ACC112 (cell line): ENCODE results near the gene ZNF48.

ENCODE experiments used
- H2AFZ ChIP-seq: fragments of 200-600 bp; sonication (generic); one replicate; pipeline ENCODE4 v1.6.0; 2017; ENCODE audit warnings: antibody characterized with exemption, low read length; ENCODE audit not compliant: unreplicated experiment
- H3K27ac ChIP-seq: fragments of 200-600 bp; sonication (generic); 2 replicates; pipeline ENCODE4 v1.5.1; 2014; ENCODE audit warnings: low read depth, mild to moderate bottlenecking, antibody characterized with exemption, low read length, moderate library complexity
- H3K27me3 ChIP-seq: fragments of 200-600 bp; sonication (generic); 2 replicates; pipeline ENCODE4 v1.6.1; 2014; ENCODE audit warnings: mild to moderate bottlenecking, antibody characterized with exemption, low read length, moderate library complexity, mixed read lengths; ENCODE audit not compliant: insufficient read depth
- H3K36me3 ChIP-seq: fragments of 200-600 bp; sonication (generic); 2 replicates; pipeline ENCODE4 v1.6.1; 2016; ENCODE audit warnings: mild to moderate bottlenecking, antibody characterized with exemption, low read length, moderate library complexity, mixed read lengths; ENCODE audit not compliant: insufficient read depth
- H3K4me1 ChIP-seq: fragments of 200-600 bp; sonication (generic); one replicate; pipeline ENCODE4 v1.6.1; 2016; ENCODE audit warnings: low read length, mixed read lengths; ENCODE audit not compliant: insufficient read depth, unreplicated experiment, control insufficient read depth
- H3K4me3 ChIP-seq: fragments of 200-600 bp; sonication (generic); 2 replicates; pipeline ENCODE4 v1.5.1; 2014; ENCODE audit warnings: mild to moderate bottlenecking, low read depth, low read length
- H3K79me2 ChIP-seq: fragments of 200-600 bp; sonication (generic); one replicate; pipeline ENCODE4 v1.6.0; 2016; ENCODE audit warnings: low read length; ENCODE audit not compliant: control insufficient read depth, unreplicated experiment, insufficient read depth

ZNF48 gene

GRCh38 chr16:30378236-30379157, 16.7 kb upstream of the ZNF48 start:
- Histone ChIP-seq H3K79me2 (peaks cover 5% of the 10 kb centered on the region), H3K27me3 (no peaks in the 10 kb centered on the region), H3K27ac (peak overlapping the region; percentile 97), H3K36me3 (no peaks in the 10 kb centered on the region), H3K4me3 (peak overlapping the region; percentile 86), H2AFZ (peak overlapping the region; percentile 84), H3K4me1 (peaks cover 6% of the 10 kb centered on the region)

DNA sequence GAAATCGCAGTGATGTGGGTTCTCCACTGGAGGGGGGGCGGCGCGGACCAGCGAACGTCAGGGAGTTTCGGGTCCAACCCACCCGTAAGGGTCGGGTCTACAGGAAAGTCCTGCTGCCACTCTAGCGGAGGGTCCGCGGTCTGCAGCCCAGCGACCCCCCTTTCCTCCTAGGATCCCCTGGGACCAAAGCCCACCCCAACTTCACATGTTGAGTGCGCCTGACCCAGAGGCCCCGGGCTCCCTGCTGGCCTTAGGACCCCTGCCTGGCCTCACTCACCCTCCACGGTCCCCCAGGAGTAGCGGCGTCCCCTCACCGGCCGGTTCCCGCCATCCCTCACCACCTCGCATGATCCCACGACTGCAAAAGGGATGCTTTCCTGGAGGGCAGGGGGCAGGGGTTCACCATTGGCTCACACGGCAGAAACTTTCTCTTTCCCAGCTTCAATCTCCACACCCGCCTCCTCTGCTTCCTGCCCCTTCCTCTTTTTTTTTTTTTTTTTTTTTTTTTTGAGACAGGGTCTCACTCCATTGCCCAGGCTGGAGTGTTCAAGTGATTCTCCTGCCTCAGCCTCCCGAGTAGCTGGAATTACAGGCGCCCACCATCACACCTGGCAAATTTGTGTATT, 15.9 kb upstream of the ZNF48 start:
- peaks cover 5% of the 10 kb centered on the region for H3K79me2 ChIP-seq
- peaks cover 6% of the 10 kb centered on the region for H3K4me1 ChIP-seq
- H3K36me3 ChIP-seq, result no peaks in the 10 kb centered on the region
- no peaks in the 10 kb centered on the region for H3K27me3 ChIP-seq
- no peak overlapping the region for H3K27ac ChIP-seq
- no peak overlapping the region for H2AFZ ChIP-seq
- H3K4me3 ChIP-seq, result peak overlapping the region; percentile 86

DNA sequence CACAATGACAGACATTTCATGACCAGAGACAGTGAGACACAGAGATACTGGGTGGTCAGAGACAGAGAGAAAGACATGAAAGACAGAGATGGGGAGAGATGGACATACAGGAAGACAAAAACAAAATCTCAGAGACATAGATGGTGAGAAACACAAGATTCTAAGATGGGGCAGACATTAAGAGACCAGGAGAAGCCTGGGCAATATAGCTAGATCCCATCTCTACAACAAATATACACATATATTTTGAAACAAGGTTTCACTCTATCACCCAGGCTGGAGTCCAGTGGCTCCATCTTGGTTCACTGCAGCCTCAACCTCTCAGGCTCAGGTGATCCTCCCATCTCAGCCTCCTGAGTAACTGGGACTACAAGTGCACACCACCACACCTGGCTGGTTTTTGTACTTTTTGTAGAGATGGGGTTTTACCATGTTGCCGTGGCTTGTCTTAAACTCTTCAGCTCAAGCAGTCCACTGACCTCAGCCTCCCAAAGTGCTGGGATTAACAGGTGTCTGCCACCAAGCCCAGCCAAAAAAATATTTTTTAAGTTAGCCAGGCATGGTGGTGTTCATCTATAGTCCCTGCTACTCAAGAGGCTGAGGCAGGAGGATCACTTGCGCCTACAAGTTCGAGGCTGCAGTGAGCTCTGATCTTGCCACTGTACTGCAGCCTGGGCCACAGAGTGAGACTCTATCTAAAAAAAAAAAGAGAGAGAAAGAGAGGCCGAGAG, 15.0 kb upstream of the ZNF48 start:
- Histone ChIP-seq H3K4me1 (peaks cover 6% of the 10 kb centered on the region), H3K4me3 (no peak overlapping the region), H3K36me3 (no peaks in the 10 kb centered on the region), H3K27me3 (no peaks in the 10 kb centered on the region), H2AFZ (no peak overlapping the region), H3K79me2 (peaks cover 5% of the 10 kb centered on the region), H3K27ac (no peak overlapping the region)

GRCh38 chr16:30380803-30381208, 14.4 kb upstream of the ZNF48 start:
- Histone ChIP-seq H3K4me1 (peaks cover 6% of the 10 kb centered on the region), H3K79me2 (peaks cover 5% of the 10 kb centered on the region), H3K36me3 (no peaks in the 10 kb centered on the region), H3K27ac (no peak overlapping the region), H2AFZ (no peak overlapping the region), H3K4me3 (no peak overlapping the region), H3K27me3 (no peaks in the 10 kb centered on the region)

GRCh38 chr16:30381291-30382041, 13.8 kb upstream of the ZNF48 start:
- H3K36me3 ChIP-seq, result no peaks in the 10 kb centered on the region
- no peak overlapping the region for H3K4me3 ChIP-seq
- H2AFZ ChIP-seq, result no peak overlapping the region
- H3K27ac ChIP-seq, result no peak overlapping the region
- H3K27me3 ChIP-seq, result no peaks in the 10 kb centered on the region
- peaks cover 5% of the 10 kb centered on the region for H3K79me2 ChIP-seq
- H3K4me1 ChIP-seq, result peaks cover 6% of the 10 kb centered on the region

DNA sequence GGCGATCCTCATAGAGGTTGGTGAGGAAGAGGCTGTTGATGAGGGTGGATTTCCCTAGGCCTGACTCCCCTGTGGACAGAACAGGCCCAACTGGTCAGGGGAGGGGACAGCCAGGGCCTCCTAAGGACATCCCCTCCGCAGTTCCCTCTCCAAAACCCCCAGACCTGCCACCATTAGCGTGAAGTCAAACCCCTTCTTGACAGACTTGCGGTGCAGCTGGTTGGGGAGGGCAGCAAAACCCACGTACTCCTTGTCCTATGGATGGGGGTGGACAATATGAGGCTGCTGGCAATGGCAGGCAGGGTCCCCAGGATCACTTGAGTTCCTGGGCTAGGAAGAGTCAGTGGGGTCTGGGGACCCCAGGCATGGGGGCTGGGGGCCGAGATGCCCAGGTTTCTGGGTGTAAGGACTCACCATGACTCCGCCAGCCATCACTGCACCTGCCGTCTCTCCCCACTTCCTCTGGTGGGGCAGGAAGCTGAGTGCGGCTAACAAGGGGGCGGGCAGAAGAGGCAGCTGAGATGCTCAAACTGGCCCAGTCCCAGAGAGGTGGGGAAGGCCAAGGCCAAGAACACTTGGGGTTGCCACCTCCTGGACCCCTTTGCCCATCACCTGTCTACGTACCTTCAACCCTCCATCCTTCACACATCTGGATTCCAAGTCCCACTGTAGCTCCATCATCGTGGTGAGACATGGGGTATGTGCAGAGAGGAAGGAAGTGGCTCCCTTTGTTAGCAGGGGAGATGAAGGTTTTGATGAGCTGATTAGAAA, 12.9 kb upstream of the ZNF48 start, which contains the start of gene SEPTIN1:
TSS of gene SEPTIN1 (minus strand) at position 451 of the 771 bp plus-strand sequence. CDS start at position 432, 19 bp downstream.
- Histone ChIP-seq H3K36me3 (no peaks in the 10 kb centered on the region), H3K27ac (no peak within 1 kb of the TSS), H3K4me1 (peaks cover 1% of the 10 kb centered on the region), H2AFZ (no peak within 1 kb of the TSS), H3K27me3 (no peaks in the 10 kb centered on the region), H3K4me3 (no peak within 1 kb of the TSS), H3K79me2 (peaks cover 5% of the 10 kb centered on the region)

- H3K27me3 ChIP-seq, result no peaks in the 10 kb centered on the region
- H3K4me3 ChIP-seq, result no peak overlapping the region
- no peaks in the 10 kb centered on the region for H3K36me3 ChIP-seq
- peaks cover 5% of the 10 kb centered on the region for H3K79me2 ChIP-seq
- H3K27ac ChIP-seq, result no peak overlapping the region
- H2AFZ ChIP-seq, result no peak overlapping the region
- H3K4me1 ChIP-seq, result no peaks in the 10 kb centered on the region
These were observed 11.7 kb upstream of the ZNF48 start for GRCh38 chr16:30383521-30383920.

GRCh38 chr16:30394592-30395154, 547 bp upstream of the ZNF48 start:
- H3K4me1 ChIP-seq, result peaks cover 10% of the 10 kb centered on the region

DNA sequence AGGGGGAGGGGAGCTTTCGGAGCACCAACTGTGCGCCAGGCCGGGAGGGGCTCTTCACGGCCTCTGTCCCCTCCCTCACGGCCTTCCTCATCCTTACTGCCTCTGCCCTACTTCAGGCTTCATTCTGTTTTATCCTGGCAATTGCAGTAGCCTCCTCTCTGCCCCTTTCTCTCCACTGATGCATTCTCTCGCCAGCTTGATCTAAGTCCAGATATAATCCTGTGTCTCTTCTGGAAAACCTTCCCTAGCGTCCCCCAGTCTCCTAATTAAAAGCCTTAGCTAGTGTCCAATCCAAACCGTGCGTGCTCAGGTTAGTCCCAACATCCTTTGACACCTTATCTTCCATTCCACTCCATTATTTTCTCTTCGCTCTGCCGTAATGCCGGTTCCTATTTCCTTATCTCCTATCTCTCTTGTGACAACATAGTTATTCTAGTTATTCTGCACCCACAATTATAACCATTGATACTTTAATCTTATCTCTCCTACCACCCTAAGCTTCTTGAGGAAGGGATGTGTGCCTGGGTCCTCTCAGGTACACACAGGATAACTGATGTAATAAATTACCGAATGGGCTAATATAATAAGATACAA, 869 bp downstream of the ZNF48 start:
- no peak overlapping the region for H3K27ac ChIP-seq

More at GRCh38 chr16:30394592-30395154, 547 bp upstream of the ZNF48 start:
- Histone ChIP-seq H3K4me3 (peak overlapping the region; percentile 99), H2AFZ (peak overlapping the region; percentile 84), H3K27me3 (no peaks in the 10 kb centered on the region), H3K36me3 (no peaks in the 10 kb centered on the region), H3K27ac (peak overlapping the region; percentile 57), H3K79me2 (peaks cover 4% of the 10 kb centered on the region)

More for the DNA sequence above, 869 bp downstream of the ZNF48 start:
- no peak overlapping the region for H2AFZ ChIP-seq
- peaks cover 14% of the 10 kb centered on the region for H3K4me1 ChIP-seq
- peaks cover 4% of the 10 kb centered on the region for H3K79me2 ChIP-seq
- no peaks in the 10 kb centered on the region for H3K36me3 ChIP-seq
- no peaks in the 10 kb centered on the region for H3K27me3 ChIP-seq
- H3K4me3 ChIP-seq, result peak overlapping the region; percentile 99
